ENCODE data around the gene LZTS2.

DNA sequence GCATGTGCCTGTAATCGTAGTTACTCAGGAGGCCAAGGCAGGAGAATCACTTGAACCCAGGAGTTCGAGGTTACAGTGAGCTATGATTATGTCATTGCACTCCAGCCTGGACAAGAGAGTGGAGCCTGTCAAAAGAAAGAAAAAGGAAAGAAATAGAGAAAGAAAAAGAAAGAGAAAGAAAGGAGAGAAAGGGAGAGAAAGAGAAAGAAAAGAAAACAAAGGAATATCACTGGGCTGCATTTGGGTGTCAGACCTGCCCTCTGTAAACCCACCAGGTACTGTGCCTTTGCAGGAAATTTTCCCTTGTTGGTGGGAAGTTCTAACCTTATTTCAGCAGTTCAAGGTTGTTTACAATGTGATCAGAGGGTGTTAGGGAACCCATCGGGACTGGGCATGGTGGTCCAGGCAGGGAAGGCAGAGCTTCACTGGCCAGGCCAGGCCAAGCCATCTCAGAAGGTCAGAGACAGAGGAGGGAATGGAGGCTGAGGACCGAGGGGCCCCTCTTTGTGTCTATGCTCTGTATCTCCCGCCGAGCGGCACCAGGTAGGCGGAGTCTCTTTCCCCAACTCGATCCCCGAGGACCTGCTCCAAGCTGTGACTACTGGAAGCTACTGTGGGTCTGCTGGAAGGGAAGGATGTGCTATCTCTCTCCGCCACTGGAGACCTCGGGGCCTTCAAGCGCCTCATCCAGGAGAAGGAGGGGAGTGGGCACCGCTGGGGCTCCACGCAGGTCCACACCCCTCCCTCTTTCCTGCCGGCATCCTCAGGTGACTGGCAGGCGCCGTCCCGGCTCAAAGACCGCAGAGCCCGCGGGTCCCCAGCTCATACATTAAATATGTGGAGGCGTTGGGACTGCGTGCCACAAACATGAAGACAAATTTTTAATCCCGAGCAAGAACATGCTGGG, 47.0 kb downstream of the LZTS2 start:
- TF ChIP-seq CTCF (IDR thresholded peaks at IDR 0.05) (no peak), POLR2A (IDR thresholded peaks at IDR 0.05) (no peak), EP300 (IDR thresholded peaks at IDR 0.05) (no peak)
